ELR (cell line): ENCODE data around the gene TUBB2A.
"Not testable (repeated sequence)": the region's sequence is repeated elsewhere in the genome, so short reads cannot be mapped to it uniquely, and the experiment has no call there.

Experiments
- DNase-seq: peaks from one replicate; pipeline ENCODE4 v3.0.0-alpha.2; 2015; ENCODE audit warnings: low read depth

The TUBB2A gene

GRCh38 chr6:3179945-3180344 is 22.6 kb upstream of the TUBB2A start:
- not testable (repeated sequence) for DNase-seq

GRCh38 chr6:3178666-3179065 is 21.3 kb upstream of the TUBB2A start:
- not testable (repeated sequence) for DNase-seq

- DNase-seq, result peak; percentile 90
Observed at GRCh38 chr6:3176562-3177355, 19.4 kb upstream of the TUBB2A start.

GRCh38 chr6:3175715-3176402 is 18.5 kb upstream of the TUBB2A start:
- no peak for DNase-seq

GRCh38 chr6:3173636-3174089 is 16.3 kb upstream of the TUBB2A start:
- not testable (repeated sequence) for DNase-seq

GRCh38 chr6:3172789-3173188 is 15.4 kb upstream of the TUBB2A start:
- not testable (repeated sequence) for DNase-seq

GRCh38 chr6:3171313-3172175 is 14.2 kb upstream of the TUBB2A start:
- not testable (repeated sequence) for DNase-seq

GRCh38 chr6:3170676-3171075 is 13.3 kb upstream of the TUBB2A start:
- DNase-seq, result not testable (repeated sequence)

- not testable (repeated sequence) for DNase-seq
Observed at GRCh38 chr6:3168046-3168445, 10.7 kb upstream of the TUBB2A start.

- not testable (repeated sequence) for DNase-seq
Observed at GRCh38 chr6:3166535-3167225, 9.3 kb upstream of the TUBB2A start.

- DNase-seq, result peak; percentile 73
Observed at GRCh38 chr6:3165631-3166534, 8.5 kb upstream of the TUBB2A start.

- no peak for DNase-seq
Observed at GRCh38 chr6:3164388-3164787, 7.0 kb upstream of the TUBB2A start.

GRCh38 chr6:3163248-3163594 is 5.9 kb upstream of the TUBB2A start:
- no peak for DNase-seq

GRCh38 chr6:3162565-3163247 is 5.4 kb upstream of the TUBB2A start:
- DNase-seq, result peak; percentile 83

- DNase-seq, result peak; percentile 56
Observed at GRCh38 chr6:3162067-3162497, 4.7 kb upstream of the TUBB2A start.

- no peak for DNase-seq
Observed at GRCh38 chr6:3159805-3160781, 2.7 kb upstream of the TUBB2A start.

GRCh38 chr6:3156184-3157130 is 887 bp downstream of the TUBB2A start:
- peak; percentile 37 for DNase-seq

GRCh38 chr6:3155416-3155815 is 1.9 kb downstream of the TUBB2A start:
- not testable (repeated sequence) for DNase-seq
